Umbilical cord (tissue), 2 donors: ENCODE results near the gene FBXL7. TPM values are rescaled to one million over a fixed set of nuclear protein-coding genes. Genes with fewer than 3 reads are reported as not detected.

ENCODE experiments used
- DNase-seq: peaks from one replicate; pipeline ENCODE4 v3.0.0-alpha.2; 2015; ENCODE audit warnings: low spot score
- total RNA-seq: library from RNA; depleted of rRNA; stranded (reverse); fragments of >200 nt; gene quantifications from one replicate; pipeline ENCODE4 v1.2.3, GENCODE V29; 2014; ENCODE audit warnings: low replicate concordance; ENCODE audit not compliant: insufficient read depth

The FBXL7 gene
- 7.9 TPM for total RNA-seq

GRCh38 chr5:15499528-15500324, at the start of gene FBXL7:
Gene FBXL7, plus strand, starts transcription at chr5:15500180.
- DNase-seq, result peak; percentile 92

DNA sequence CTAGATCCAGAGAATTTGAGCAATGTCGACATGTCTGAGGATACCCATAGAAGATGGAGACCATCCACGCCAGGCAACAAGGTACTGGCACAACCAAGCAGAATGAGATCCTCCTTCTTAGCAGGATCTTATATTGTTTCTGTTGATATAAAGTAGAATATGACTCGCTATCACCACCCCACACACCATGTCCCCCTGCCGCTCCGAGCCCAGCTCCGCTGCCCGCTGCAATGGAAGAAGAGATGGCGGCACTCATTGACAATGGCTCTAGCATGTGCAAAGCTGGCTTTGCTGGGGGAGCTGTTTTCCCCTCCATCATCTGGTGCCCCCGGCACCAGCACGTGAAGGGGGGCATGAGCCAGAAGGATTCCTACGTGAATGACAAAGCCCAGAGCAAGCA, 49.5 kb upstream of the FBXL7 start:
- no peak for DNase-seq

DNA sequence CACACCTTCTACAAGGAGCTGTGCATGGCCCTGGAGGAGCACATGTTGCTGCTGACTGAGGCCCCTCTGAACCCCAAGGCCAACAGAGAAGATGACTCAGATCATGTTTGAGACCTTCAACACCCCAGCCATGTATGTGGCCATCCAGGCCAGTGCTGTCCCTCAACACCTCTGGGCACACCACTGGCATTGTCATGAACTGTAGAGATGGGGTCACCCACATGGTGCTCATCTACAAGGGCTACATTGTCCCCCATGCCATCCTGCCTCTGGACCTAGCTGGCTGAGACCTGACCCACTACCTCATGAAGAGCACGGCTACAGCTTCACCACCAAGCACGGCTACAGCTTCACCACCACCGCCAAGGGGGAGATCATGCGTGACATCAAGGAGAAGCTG, 49.0 kb upstream of the FBXL7 start:
- DNase-seq, result no peak

- DNase-seq, result peak; percentile 90
Measured at GRCh38 chr5:15452030-15452429, 48.0 kb upstream of the FBXL7 start.

- peak; percentile 54 for DNase-seq
Measured at GRCh38 chr5:15452781-15453180, 47.2 kb upstream of the FBXL7 start.

GRCh38 chr5:15459200-15459599, 40.8 kb upstream of the FBXL7 start:
- DNase-seq, result no peak

DNA sequence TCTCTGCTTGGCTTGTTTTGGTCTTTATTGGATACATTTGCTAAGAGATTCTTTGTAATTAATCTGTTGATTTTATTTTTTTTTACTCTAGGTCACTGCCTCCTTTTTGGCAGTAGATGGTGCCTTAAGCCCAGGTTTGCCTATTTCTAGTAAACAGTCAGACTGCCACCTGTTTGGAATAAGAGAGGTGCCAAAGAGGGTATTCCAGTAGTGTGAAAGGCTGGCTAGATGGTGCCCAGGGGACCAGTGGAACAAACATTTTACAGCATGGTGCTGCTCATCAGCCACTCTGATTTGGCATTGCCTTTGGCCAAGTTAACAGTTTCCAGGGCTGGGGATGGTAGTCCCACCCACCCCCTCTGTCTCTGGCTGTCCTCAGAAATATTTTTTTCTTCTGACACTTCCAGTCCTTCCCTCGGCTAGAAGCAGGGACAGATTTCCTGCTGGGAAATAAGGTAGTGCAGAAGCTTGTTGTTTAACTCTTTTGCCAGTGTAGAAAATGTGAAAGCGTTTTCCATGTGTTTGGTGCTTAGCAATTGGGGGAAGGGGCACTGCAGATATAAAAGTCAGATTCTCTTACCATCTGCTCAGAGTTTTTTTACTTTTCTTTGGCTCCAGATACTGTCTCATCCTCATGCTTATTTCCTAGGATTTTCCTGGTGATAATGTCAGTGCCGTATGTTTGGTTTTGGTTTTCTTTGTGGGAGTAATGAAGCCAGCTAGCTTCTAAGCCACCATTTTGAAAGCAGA, 36.6 kb upstream of the FBXL7 start:
- DNase-seq, result no peak

- no peak for DNase-seq
Measured at GRCh38 chr5:15472116-15472515, 27.9 kb upstream of the FBXL7 start.

GRCh38 chr5:15474143-15474719, 25.7 kb upstream of the FBXL7 start:
- DNase-seq, result no peak

DNA sequence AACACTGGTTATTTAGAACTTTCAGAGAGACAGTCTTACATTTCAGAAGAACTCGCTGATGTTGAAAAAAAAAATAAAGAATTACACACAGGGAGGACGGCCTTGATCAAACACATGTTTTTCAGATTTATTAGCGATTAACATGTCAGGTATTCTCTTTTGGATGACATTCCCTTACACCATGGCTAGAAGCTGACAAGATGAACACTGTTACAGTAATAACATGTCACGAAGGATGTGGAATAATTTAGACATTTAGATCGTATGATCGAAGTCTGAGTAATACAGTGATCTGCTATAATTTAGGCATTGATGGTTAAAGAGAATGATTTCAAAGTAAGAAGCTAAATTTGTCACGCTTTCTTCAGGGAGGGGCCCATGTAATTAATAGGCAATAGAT, 24.6 kb upstream of the FBXL7 start:
- no peak for DNase-seq

DNA sequence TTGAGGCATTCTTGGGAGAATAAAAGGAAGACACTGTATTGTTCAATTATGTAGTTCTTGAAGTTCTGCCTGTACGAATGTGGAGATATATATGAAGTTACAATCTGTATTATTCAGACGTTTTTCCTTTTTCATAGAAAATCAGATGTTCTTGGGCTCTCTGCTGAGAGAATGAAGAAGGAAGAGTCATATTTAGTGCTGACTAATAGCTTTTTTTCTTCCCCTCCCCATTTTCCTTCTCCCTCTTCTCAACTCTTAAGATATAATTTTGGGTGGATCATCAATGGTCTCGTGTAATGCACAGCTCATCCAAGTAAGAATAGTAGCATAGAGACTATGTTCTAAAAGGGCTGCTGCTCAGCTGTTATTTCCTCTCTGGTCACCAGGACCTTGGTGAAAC, 23.0 kb upstream of the FBXL7 start:
- DNase-seq, result no peak

DNA sequence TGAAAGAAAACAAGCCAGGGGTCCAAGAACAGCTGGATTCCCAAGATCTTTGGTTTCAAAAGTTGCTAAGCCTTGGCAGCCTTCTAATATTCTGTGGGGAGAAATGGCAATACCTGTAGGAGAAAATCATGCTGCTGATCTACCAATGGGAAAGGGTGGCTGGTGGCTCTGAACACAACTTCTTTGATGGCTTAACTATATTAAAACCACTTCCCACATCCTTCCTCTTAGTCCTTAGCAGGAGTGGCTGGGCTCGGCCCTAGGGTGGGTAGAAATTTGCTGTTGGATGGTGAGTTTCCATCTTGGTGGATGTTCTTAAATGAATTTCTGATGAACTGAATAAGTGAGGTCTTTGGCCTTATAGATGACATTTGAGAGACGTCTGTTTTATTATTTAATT, 19.5 kb upstream of the FBXL7 start:
- DNase-seq, result no peak

GRCh38 chr5:15483351-15484097, 16.5 kb upstream of the FBXL7 start:
- DNase-seq, result peak; percentile 56

DNA sequence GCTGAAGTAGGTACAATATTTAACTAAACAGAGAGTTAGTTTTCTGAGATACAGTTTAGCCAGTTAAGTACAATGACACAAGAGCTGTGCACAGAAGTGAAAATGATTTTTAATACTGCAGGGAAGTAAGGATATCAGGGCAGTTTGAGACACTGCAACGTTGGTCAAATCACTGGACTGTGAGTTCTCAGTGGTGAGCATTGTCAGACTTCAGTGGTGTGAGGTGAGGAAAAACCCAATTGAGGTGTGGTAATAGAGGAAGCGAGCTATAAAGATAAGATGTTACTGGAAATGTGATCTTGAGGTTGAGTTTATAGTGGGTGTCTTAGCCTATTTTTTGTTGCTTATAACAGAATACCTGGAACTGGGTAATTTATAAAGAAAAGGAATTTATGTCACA, 12.8 kb upstream of the FBXL7 start:
- DNase-seq, result no peak

DNA sequence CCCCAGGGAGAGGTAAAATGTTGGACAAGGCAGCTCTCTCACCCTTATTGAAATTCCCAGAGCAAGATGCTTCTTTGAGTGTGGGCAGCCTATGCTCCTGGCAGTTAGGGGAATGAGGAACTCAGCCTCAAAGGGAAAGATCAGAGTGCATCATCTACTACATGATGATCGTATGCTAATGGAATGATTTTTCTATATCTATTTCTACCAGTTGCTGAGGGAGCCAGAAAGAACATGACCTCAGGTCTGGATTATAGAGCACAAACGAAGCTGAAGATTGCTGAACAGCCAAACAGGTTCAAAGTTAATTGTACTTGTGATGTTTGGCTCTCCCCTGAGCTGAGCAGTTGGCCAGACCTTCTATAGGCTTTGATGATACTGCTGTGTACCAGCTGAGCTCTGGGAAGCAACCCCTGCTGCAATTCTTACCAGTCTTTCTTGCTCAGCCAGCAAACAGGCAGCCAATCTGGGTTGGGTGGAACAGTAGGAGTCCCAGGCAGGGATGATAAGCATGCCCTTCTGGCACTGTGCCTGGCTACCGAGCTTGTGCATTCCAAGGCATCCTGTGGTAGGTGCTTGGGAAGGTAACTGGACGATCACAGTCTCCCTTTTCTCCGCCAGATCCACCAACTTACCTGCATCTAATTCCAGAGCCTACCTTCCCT, 10.3 kb upstream of the FBXL7 start:
- DNase-seq, result peak; percentile 44

GRCh38 chr5:15492545-15492944, 7.4 kb upstream of the FBXL7 start:
- no peak for DNase-seq

- DNase-seq, result no peak
Measured at GRCh38 chr5:15493501-15493900, 6.5 kb upstream of the FBXL7 start.

GRCh38 chr5:15495026-15495425, 5.0 kb upstream of the FBXL7 start:
- DNase-seq, result no peak

DNA sequence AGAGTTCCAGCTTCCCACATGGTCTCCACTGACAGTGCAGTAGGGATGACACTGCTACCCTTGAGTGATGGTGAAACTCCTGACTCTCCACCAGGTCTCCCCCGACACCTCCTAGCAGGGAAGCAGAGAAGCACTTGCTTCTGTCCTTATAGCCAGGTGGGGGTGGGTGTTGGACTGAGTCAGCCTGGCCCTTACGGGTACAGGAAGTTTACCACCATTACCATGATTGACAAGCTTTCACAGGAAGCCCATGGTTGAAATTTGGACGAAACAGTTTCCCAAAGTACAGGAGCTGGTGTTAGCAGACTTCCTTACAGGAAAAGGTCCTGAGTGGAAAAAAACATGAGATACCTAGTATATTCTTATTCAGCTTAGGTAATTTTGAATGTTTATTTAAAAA, 3.1 kb upstream of the FBXL7 start:
- no peak for DNase-seq

DNA sequence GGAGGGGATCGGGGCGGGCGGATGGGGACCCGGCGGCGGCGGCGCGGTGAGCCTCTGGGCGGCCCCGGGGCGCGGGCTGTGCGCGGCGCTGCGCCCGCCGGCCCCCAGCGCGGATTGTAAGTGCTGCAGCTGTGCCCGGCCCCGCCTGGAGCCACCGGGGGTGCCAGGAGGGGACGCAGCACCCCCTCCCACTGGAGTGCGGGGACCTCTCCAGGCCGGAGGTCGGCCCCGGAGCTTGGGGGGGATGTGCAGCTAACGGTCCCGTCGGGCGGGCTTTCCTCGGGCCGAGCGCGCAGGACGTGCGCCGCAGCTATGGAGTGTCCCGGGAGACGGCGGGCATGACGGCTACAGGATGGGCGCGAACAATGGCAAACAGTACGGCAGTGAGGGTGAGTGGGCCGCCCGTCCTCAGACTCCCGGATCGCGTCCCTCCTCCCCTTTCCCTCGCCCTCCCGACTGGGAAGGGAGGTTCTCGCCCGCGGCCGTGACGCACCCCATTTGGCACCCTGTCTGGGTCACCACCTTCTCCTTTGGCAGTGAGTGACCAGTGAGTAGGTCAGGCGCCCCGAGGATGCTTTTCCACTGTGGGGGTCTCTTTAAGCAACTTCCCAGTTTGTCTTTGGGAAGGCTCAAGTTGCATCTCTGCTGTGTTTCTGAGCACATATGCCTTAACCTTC, 483 bp downstream of the FBXL7 start:
- DNase-seq, result peak; percentile 61
